Measurements from ENCODE around the gene DOCK8.
A peak's percentile ranks its signal among the peaks of the same experiment; 100 is the strongest.

Gene DOCK8

DNA sequence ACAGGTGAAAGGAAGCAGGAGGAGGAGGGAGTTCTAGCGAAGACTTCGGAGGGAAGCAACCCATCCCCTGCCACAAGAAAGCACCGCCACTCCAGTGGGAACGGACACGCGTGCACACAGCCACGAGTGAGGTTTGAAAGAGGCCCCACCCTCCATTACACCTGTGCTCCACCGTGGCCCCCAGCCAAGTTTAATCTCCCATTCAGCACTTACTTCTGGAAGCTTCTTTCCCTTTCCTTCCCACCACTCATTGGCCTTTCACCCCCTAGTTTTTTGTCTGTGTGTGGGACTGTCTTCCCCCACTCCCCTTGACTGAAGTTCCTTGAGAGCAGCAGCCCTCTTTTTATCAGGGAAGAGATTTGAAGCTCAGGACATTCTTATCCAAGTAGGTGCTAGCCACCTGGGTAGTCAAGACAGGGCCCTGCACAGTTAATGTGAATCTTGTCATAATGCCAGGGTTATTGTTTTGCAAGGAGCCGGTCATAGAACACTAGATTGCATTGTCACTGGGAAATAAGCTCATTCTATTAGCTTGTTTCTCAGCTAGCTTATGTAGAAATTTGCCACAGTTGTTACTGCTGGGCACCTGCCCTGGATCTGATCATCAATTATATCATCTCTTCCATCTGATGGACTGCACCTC lies 256.0 kb downstream of the DOCK8 start:
- Histone ChIP-seq H3K79me2 (ENCODE audit: control insufficient read depth, insufficient read depth, low read length, unreplicated experiment) (no peaks in the 10 kb centered on the region), H2AFZ (ENCODE audit: low read length, unreplicated experiment) (peak overlapping the region; percentile 99), H3K27ac (ENCODE audit: low read depth, low read length) (no peak overlapping the region), H3K4me3 (ENCODE audit: low read depth, low read length) (peak overlapping the region; percentile 87), H3K27me3 (ENCODE audit: insufficient read depth, low read length) (no peaks in the 10 kb centered on the region), H3K36me3 (ENCODE audit: insufficient read depth, low read length) (no peaks in the 10 kb centered on the region), H3K4me1 (ENCODE audit: control insufficient read depth, insufficient read depth, low read length, unreplicated experiment) (peaks cover 5% of the 10 kb centered on the region)

DNA sequence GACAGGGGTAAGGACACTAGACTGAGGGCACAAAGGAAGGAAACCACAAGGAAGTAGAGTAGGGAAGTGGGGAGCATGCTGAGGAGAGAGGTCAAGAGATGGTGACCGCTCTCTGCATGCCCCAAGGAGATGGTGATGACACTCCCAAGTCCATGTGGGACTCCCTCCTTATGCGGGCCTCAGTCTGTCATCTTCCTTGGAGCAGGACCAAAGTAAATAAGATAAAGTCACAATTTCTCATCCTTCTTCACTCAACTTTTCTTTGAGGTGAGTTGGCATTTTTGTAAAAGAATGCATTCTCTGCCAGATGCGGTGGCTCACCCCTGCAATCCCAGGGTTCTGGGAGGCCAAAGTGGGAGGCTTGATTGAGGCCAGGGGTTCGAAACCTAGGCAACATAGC lies 256.7 kb downstream of the DOCK8 start:
- no peaks in the 10 kb centered on the region for H3K27me3 ChIP-seq (ENCODE audit: insufficient read depth, low read length)

DNA sequence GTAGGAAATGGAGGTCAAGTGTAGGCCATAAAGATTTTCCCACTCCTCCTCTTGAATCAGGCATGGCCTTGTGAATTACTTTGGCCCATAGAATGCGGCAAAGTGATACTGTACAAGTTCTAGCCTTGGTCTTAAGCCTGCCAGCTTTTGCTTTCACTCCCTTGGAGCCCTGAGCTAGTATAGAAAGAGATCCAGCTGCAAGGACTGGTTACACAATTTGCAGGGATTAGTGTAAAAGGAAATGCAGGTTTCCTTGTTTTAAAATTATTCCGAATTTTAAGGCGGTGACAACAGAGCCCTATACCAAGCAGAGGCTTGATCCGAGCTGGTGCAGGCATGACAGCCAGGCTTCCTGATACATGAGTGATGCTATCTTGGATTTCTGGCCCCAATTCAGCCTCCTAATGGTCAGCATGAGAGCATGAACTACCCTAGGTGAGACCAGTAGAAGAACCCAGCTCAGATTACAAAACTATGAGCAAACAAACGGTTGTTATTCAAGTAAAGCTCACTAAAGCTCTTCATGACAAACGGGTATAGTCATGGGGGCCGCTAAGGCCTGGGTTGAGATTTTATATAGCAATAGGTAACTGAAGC lies 257.9 kb downstream of the DOCK8 start:
- H3K27ac ChIP-seq (ENCODE audit: low read depth, low read length) = no peak overlapping the region
- peaks cover 5% of the 10 kb centered on the region for H3K4me1 ChIP-seq (ENCODE audit: control insufficient read depth, insufficient read depth, low read length, unreplicated experiment)
- no peaks in the 10 kb centered on the region for H3K27me3 ChIP-seq (ENCODE audit: insufficient read depth, low read length)
- no peaks in the 10 kb centered on the region for H3K79me2 ChIP-seq (ENCODE audit: control insufficient read depth, insufficient read depth, low read length, unreplicated experiment)
- no peak overlapping the region for H2AFZ ChIP-seq (ENCODE audit: low read length, unreplicated experiment)
- no peak overlapping the region for H3K4me3 ChIP-seq (ENCODE audit: low read depth, low read length)
- H3K36me3 ChIP-seq (ENCODE audit: insufficient read depth, low read length) = no peaks in the 10 kb centered on the region

More for the DNA sequence above, 256.7 kb downstream of the DOCK8 start:
- Histone ChIP-seq H2AFZ (ENCODE audit: low read length, unreplicated experiment) (no peak overlapping the region), H3K36me3 (ENCODE audit: insufficient read depth, low read length) (no peaks in the 10 kb centered on the region), H3K27ac (ENCODE audit: low read depth, low read length) (no peak overlapping the region), H3K4me1 (ENCODE audit: control insufficient read depth, insufficient read depth, low read length, unreplicated experiment) (peaks cover 5% of the 10 kb centered on the region), H3K4me3 (ENCODE audit: low read depth, low read length) (no peak overlapping the region; the same call in 1 of the 2 replicates), H3K79me2 (ENCODE audit: control insufficient read depth, insufficient read depth, low read length, unreplicated experiment) (no peaks in the 10 kb centered on the region)

DNA sequence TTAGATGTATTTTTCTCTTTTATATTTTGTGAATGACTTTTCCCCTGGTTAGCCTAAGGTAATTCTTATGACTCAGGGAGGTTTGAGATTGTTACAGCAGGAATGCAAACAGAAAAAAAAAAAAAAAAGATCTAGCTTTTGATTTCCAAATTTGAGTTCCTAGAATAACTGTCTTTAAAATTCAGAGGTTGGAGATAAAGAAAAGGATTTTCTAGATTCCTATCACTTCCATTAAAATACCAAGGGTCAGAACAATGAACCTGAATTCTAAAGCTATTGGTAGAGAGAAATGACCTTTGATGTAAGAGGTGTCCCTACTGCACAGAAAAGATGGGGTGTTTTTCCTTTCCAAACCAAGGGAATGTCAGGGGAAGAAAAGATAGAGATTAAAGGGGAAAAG lies 262.5 kb downstream of the DOCK8 start:
- H3K27ac ChIP-seq (ENCODE audit: low read depth, low read length) = no peak overlapping the region
- H3K79me2 ChIP-seq (ENCODE audit: control insufficient read depth, insufficient read depth, low read length, unreplicated experiment) = no peaks in the 10 kb centered on the region
- no peaks in the 10 kb centered on the region for H3K4me1 ChIP-seq (ENCODE audit: control insufficient read depth, insufficient read depth, low read length, unreplicated experiment)
- no peaks in the 10 kb centered on the region for H3K27me3 ChIP-seq (ENCODE audit: insufficient read depth, low read length)
- no peak overlapping the region for H3K4me3 ChIP-seq (ENCODE audit: low read depth, low read length)
- H2AFZ ChIP-seq (ENCODE audit: low read length, unreplicated experiment) = no peak overlapping the region
- no peaks in the 10 kb centered on the region for H3K36me3 ChIP-seq (ENCODE audit: insufficient read depth, low read length)

DNA sequence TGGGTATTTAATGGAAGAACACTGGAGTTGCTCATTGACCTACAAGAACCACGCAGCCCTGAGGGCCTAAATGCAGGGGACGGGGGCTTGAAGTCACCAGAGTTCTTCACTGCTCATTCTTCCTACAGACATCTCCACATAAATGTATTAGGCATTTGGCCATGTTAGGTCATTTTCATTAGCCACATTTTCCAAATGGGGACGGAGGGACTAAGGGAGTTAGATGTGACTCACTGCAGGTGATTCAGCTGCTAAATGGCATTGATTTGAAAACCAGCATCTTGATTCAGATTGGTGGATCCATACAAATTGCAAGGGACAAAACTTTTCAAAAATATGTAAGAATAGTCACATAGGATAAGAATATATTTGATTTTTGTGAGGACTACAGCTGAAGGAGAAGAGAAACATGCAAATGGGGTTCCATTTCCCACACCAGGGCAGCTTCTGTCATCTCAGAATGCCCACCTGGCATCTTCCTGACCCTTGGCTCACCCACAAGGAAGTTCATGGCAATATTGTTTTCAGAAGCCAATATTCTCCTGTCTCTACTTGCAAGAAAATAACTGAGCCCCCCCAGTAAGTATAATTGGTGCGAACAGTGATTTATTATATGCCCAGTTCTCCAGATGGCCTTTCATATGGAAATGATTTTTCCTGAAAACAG lies 264.8 kb downstream of the DOCK8 start:
- Histone ChIP-seq H3K27ac (ENCODE audit: low read depth, low read length) (no peak overlapping the region), H3K79me2 (ENCODE audit: control insufficient read depth, insufficient read depth, low read length, unreplicated experiment) (no peaks in the 10 kb centered on the region), H3K4me3 (ENCODE audit: low read depth, low read length) (no peak overlapping the region), H3K4me1 (ENCODE audit: control insufficient read depth, insufficient read depth, low read length, unreplicated experiment) (no peaks in the 10 kb centered on the region), H3K36me3 (ENCODE audit: insufficient read depth, low read length) (no peaks in the 10 kb centered on the region), H3K27me3 (ENCODE audit: insufficient read depth, low read length) (no peaks in the 10 kb centered on the region), H2AFZ (ENCODE audit: low read length, unreplicated experiment) (no peak overlapping the region)

DNA sequence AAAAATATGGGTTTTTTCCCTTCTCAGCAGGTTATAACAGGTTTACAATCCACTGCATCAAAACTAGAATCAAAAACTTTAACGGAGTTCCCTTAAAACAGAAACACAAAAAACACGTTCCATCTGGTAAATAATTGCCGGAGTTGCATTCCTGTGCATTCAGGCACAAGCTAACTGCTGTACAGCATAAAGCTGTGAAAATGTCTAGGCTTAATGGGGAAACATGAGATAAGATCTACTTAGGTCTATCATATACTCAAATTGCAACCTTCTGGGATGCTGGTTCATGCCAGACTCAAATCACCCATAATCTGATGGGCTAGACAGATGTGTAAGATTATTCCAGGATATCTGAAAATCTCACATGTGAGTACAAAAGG lies 265.3 kb downstream of the DOCK8 start:
- Histone ChIP-seq H3K4me3 (ENCODE audit: low read depth, low read length) (no peak overlapping the region), H3K4me1 (ENCODE audit: control insufficient read depth, insufficient read depth, low read length, unreplicated experiment) (no peaks in the 10 kb centered on the region), H3K79me2 (ENCODE audit: control insufficient read depth, insufficient read depth, low read length, unreplicated experiment) (no peaks in the 10 kb centered on the region), H3K27ac (ENCODE audit: low read depth, low read length) (no peak overlapping the region), H3K27me3 (ENCODE audit: insufficient read depth, low read length) (no peaks in the 10 kb centered on the region), H2AFZ (ENCODE audit: low read length, unreplicated experiment) (no peak overlapping the region), H3K36me3 (ENCODE audit: insufficient read depth, low read length) (no peaks in the 10 kb centered on the region)

DNA sequence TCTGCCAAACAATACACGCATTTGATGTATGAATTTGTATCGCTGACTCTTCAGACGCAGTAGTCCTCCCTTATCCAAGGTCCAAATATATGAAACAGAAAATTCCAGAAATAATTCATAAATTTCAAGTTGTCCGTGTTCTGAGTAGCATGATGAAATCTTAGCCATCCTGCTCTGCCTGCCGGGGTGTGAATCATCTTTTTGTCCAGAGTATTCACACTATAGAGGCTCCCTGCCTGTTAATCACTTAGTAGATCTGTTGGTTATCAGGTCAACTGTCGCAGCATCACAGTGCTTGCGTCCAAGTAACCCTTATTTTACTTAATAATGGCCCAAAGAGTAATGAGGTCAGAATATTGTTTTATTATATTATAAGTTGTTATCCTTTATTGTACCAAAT lies 268.1 kb downstream of the DOCK8 start:
- H3K36me3 ChIP-seq (ENCODE audit: insufficient read depth, low read length) = no peaks in the 10 kb centered on the region
- H3K27me3 ChIP-seq (ENCODE audit: insufficient read depth, low read length) = no peaks in the 10 kb centered on the region
- H3K27ac ChIP-seq (ENCODE audit: low read depth, low read length) = no peak overlapping the region
- no peak overlapping the region for H2AFZ ChIP-seq (ENCODE audit: low read length, unreplicated experiment)
- H3K4me1 ChIP-seq (ENCODE audit: control insufficient read depth, insufficient read depth, low read length, unreplicated experiment) = no peaks in the 10 kb centered on the region
- no peak overlapping the region for H3K4me3 ChIP-seq (ENCODE audit: low read depth, low read length)
- no peaks in the 10 kb centered on the region for H3K79me2 ChIP-seq (ENCODE audit: control insufficient read depth, insufficient read depth, low read length, unreplicated experiment)

DNA sequence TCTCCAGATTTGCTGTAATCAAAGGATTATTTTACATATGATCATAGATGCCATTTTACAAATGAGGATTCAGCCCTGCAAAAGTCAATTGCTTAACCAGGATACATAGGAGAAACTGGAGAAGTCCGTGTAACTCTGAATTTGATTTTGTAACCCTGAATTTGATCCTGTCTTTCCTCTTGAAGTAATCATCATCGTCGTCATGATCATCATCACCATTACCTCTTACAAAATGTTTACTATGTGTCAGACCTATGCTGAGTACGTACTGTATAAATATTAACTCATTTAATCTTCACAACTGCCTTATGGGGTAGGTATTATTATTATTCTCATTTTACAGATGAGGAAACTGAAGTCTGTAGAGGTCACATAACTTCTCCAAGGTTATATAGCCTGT lies 271.5 kb downstream of the DOCK8 start:
- no peak overlapping the region for H3K4me3 ChIP-seq (ENCODE audit: low read depth, low read length)
- H3K4me1 ChIP-seq (ENCODE audit: control insufficient read depth, insufficient read depth, low read length, unreplicated experiment) = peaks cover 2% of the 10 kb centered on the region
- no peaks in the 10 kb centered on the region for H3K36me3 ChIP-seq (ENCODE audit: insufficient read depth, low read length)
- no peak overlapping the region for H3K27ac ChIP-seq (ENCODE audit: low read depth, low read length)
- H2AFZ ChIP-seq (ENCODE audit: low read length, unreplicated experiment) = no peak overlapping the region
- H3K27me3 ChIP-seq (ENCODE audit: insufficient read depth, low read length) = no peaks in the 10 kb centered on the region
- H3K79me2 ChIP-seq (ENCODE audit: control insufficient read depth, insufficient read depth, low read length, unreplicated experiment) = no peaks in the 10 kb centered on the region

DNA sequence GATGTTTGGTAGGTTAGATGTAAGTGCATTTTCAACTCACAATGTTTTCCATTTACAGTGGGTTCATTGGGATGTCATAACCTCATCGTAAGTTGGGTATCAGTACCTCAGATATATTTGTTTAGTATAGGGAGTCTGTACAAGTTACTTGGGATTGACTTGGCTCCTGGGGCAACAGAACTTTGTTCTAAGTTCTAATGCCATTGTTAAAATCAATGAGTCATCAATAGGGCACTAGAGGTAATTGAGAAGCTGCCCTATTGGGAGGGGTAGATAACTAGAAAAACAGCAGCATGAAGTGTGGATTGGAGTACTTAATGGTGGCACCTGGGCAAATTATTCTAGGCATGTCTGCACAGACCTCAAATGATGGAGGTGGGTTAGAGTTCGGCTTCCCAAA lies 272.8 kb downstream of the DOCK8 start:
- no peaks in the 10 kb centered on the region for H3K79me2 ChIP-seq (ENCODE audit: control insufficient read depth, insufficient read depth, low read length, unreplicated experiment)
- no peak overlapping the region for H2AFZ ChIP-seq (ENCODE audit: low read length, unreplicated experiment)
- no peak overlapping the region for H3K27ac ChIP-seq (ENCODE audit: low read depth, low read length)
- no peak overlapping the region for H3K4me3 ChIP-seq (ENCODE audit: low read depth, low read length)
- no peaks in the 10 kb centered on the region for H3K27me3 ChIP-seq (ENCODE audit: insufficient read depth, low read length)
- H3K4me1 ChIP-seq (ENCODE audit: control insufficient read depth, insufficient read depth, low read length, unreplicated experiment) = peaks cover 2% of the 10 kb centered on the region
- H3K36me3 ChIP-seq (ENCODE audit: insufficient read depth, low read length) = no peaks in the 10 kb centered on the region

DNA sequence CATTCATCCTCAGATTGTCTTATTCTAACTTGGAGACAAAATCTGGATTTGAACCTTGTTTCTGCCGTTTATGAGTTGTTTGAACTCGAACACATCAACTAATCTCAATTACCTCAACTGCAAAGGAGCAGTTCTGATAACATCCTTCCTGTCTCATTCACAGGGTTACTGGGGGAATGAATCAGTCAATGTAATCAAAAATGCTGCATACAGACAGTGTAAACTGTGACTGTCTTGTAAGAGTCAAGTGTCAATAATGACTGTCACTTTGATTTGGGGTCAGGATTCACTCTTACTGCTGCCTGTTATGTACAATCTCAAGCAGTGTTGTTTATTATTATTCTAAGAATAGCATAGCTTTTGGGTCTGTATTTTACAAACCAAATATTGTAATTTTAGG lies 273.8 kb downstream of the DOCK8 start:
- no peaks in the 10 kb centered on the region for H3K36me3 ChIP-seq (ENCODE audit: insufficient read depth, low read length)
- H2AFZ ChIP-seq (ENCODE audit: low read length, unreplicated experiment) = no peak overlapping the region
- no peak overlapping the region for H3K27ac ChIP-seq (ENCODE audit: low read depth, low read length)

More for the DNA sequence above, 273.8 kb downstream of the DOCK8 start:
- no peaks in the 10 kb centered on the region for H3K79me2 ChIP-seq (ENCODE audit: control insufficient read depth, insufficient read depth, low read length, unreplicated experiment)
- H3K4me3 ChIP-seq (ENCODE audit: low read depth, low read length) = no peak overlapping the region
- peaks cover 2% of the 10 kb centered on the region for H3K4me1 ChIP-seq (ENCODE audit: control insufficient read depth, insufficient read depth, low read length, unreplicated experiment)
- no peaks in the 10 kb centered on the region for H3K27me3 ChIP-seq (ENCODE audit: insufficient read depth, low read length)

Data from ACC112 (cell line).